Stimulated activated CD4-positive, alpha-beta T cell treated with anti-CD3 and anti-CD28 coated beads, TNF-alpha, amount 100 ng/mL, for 1 hour (primary cell): ENCODE results near the gene NRIP2.
A peak's percentile ranks its signal among the peaks of the same experiment; 100 is the strongest.

ENCODE experiments used
- DNase-seq, 3 donors: peaks; one replicate each; pipeline ENCODE4 v3.0.0-alpha.2; 2020; ENCODE audit warnings: low read depth in 3 of 3, low spot score in 1 of 3

The NRIP2 gene

DNA sequence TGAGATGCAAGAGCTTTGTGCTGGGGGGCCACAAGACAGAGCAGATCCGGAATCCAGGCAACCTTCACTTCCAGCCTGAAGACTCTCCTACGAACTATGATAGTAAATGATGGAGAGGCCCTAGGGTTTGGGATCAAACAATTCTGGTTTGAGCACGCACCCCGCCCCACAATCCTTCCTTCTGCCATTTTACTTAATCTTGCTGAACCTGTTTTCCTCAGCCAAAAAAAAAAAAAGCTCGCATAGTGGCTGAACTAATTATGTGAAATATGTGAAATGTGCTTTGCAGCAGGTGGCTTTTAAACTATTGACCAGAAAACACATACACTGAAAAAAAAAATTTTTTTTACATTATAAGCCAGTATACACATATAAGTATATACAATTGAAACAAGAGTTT lies 23.0 kb downstream of the NRIP2 start:
- DNase-seq: no peak

DNA sequence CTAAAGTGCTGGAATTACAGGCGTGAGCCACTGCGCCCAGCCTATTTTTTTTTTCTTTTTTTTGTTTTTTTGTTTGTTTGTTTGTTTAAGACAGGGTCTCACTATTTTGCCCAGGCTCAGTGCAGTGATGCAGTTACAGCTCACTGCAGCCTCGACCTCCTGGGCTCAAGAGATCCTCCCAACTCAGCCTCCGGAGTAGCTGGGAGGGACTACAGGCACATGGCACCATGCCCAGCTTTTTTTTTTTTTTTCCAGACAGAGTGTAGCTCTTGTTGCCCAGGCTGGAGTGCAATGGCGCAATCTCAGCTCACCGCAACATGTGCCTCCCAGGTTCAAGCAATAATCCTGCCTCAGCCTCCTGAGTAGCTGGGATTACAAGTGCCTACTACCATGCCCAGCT lies 28.1 kb downstream of the NRIP2 start:
- no peak for DNase-seq

- no peak for DNase-seq
These were observed 29.7 kb downstream of the NRIP2 start for GRCh38 chr12:2805143-2805520.

GRCh38 chr12:2804393-2805142 lies 30.3 kb downstream of the NRIP2 start:
- DNase-seq: no peak

- no peak for DNase-seq
These were observed 31.0 kb downstream of the NRIP2 start for GRCh38 chr12:2803635-2804392.

- no peak for DNase-seq
These were observed 33.6 kb downstream of the NRIP2 start for GRCh38 chr12:2801044-2801783.

DNA sequence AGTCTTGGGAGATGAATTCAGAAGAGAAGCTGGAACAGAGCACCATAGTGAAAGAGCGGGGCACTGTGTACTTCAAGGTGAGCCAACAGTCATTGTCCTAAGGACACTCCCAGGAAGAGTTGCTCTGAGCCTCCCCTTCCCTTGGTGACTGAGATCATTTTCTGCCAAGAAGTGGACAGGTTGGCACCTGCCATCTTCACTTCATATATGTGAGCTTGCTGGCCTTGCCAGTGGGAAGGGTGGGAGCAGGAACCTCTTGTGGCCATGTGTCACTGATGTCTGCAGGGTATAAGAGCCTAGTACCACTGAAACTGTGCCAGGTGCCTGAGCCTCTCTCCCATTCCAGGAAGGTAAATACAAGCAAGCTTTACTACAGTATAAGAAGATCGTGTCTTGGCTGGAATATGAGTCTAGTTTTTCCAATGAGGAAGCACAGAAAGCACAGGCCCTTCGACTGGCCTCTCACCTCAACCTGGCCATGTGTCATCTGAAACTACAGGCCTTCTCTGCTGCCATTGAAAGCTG lies 34.7 kb downstream of the NRIP2 start:
- no peak for DNase-seq

- DNase-seq: no peak
These were observed 37.0 kb downstream of the NRIP2 start for GRCh38 chr12:2797721-2798418.

GRCh38 chr12:2796187-2796666 lies 38.6 kb downstream of the NRIP2 start:
- no peak for DNase-seq

DNA sequence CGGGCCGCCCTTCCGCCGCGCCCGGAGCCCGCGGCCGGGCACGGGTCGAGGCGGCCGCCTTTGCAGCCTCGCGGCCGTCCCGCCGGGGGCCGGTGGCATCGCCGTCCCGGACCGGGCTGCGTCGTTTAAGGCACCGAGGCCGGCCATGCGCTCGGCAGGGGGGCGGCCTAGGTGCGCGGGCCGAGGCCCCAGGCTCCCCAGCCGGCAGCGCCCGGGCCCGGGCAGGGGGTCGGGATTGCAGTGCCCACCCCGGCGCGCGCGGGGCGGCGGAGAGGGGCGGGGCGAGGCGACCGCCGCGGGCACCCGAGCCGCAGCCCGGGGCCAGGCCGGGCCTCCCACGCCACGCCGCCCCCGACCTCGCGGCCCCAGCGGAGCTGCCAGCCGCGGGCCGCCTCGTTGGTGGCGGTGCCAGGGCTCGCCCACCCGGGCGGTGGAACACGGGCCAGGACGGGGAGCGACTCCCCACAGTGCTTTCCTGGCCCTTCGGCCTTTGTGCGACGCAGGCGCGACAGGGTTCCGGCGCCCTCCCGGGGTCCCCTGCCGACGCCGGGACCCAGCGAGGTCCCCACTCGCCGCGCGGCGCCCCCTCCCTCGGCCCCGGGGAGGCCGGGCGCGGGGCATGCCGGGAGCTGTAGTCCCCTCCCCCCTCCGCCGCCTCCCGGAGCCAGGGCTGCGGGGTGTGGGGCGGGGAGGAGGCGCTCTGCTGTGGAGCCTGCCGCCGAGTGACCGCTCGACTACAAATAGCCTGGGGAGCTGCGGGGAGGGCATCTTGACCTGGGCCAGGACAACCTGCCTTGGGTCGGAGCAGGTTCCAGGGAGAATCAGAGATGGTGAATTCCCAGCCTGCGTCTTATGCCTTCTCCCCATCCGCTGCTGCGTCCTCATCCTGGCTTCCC lies 39.3 kb downstream of the NRIP2 start:
- peak in 2 of 3 donors; percentile 49 to 64 for DNase-seq

DNA sequence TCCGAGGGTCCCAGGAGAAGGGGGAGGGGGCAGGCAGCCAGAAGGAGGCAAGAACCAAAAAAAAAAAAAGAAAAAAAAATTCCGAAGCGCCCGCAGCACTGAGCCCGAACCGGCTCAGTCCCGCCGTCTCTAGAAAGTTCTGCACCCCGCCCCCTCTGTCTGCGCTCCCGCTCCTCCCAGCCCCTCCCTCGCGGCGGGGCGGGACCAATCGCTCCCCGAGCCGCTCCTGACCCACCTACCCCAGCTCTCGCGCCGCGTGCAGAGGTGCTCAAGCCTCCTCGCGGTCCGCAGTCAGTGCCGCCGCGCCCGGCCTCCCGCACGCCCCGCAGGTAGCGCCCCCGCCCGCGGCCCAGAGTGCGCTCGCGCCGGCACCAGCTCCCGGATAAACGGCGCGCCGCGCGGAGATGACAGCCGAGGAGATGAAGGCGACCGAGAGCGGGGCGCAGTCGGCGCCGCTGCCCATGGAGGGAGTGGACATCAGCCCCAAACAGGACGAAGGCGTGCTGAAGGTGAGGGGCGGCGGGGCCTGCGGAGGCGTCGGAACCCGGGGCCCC lies 40.0 kb downstream of the NRIP2 start, which contains the start of gene FKBP4:
FKBP4 (plus strand) TSS at position 235 of the 554 bp plus-strand sequence; CDS start at position 405, 170 bp downstream.
- peak; percentile 68 to 87 (median 77) for DNase-seq

- peak in 1 of 3 donors; percentile 27 for DNase-seq
These were observed 40.6 kb downstream of the NRIP2 start for GRCh38 chr12:2794191-2794735.

DNA sequence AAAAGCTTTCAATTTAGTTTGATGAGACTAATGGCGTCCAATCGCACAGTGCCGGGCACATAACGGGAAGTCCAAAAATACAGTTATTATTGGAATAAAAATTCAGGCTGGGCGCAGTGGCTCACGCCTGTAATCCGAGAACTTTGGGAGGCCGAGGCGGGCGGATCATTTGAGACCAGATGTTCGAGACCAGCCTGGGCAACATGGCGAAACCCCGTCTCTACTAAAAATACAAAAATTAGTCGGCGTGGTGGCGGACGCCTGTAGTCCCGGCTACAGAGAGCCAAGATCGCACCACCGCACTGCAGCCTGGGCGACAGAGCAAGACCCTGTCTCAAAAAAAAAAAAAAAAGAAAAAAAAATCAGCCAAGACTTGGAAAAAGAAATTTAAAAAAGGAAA lies 41.3 kb downstream of the NRIP2 start:
- DNase-seq: no peak

DNA sequence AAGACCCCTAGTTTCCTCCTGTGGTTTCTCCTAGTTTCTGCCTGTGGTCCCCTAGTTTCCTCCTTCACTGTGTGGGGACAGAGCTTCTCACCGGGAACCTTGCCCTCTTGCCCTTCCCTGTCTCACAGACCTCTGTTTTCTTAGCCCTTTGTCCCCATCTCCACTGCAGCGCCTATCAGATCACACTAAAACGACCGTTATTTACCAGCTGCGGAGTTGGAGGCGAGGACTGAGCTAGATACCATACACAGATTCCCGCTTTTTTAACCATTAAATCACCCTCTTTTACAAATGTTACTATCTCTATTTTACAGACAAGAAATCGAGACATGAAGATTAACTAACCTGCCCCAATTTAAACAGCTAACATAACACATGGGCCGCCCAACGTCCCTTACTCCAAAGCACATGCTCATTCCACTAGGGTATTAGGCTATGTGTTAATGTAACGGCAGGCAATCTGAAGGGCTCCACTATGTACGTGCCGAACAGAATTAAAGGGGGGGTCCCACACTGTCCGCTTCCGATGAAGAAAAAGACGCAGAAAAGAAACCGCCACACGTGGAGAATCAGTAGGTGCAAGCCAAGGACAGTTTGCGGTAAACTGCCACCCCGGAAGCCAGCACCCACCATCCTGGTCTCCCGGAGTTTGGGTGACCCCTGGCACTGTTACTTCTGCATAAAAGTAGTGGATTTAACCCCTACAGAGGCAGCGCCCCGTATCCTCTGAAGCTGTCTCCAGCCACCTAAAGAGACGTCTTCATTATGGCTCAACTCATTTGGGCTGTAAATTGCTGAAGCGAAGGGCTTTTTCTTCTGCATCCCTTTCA lies 41.9 kb downstream of the NRIP2 start:
- no peak for DNase-seq

DNA sequence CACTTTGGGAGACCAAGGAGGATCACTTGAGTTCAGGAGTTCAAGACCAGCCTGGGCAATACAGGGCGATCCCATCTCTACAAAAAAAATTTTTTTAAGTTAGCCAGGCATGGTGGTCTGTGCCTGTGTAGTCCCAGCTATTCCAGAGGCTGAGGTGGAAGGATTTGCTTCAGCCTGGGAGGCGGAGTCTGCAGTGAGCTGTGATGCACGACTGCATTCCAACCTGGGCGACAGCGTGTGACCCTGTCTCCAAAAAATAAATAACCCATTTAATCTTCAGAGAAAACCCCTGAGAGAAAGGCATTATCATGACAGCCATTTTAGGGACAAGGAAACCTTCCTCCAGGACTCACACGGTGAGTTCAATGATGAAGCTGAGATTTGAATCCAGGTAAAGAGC lies 43.7 kb downstream of the NRIP2 start:
- no peak for DNase-seq

DNA sequence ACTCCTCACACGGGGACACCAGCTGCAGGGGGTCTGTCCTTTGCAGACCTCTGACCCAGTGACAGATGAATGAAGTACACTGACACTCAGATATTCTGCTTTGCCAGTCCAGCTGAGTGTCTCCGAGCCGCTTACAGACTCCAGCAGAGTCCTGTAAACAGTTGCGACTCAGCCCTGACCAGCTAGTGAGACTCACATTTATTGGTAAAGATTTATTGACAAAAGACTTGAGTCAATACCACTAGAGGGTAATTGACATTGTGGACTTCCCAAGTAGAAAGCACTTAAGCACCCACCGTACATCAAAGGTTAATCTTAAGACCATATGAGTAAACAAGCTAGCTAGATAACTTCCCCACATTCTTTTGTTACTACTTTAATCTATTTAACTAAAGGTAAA lies 49.8 kb downstream of the NRIP2 start:
- no peak for DNase-seq

DNA sequence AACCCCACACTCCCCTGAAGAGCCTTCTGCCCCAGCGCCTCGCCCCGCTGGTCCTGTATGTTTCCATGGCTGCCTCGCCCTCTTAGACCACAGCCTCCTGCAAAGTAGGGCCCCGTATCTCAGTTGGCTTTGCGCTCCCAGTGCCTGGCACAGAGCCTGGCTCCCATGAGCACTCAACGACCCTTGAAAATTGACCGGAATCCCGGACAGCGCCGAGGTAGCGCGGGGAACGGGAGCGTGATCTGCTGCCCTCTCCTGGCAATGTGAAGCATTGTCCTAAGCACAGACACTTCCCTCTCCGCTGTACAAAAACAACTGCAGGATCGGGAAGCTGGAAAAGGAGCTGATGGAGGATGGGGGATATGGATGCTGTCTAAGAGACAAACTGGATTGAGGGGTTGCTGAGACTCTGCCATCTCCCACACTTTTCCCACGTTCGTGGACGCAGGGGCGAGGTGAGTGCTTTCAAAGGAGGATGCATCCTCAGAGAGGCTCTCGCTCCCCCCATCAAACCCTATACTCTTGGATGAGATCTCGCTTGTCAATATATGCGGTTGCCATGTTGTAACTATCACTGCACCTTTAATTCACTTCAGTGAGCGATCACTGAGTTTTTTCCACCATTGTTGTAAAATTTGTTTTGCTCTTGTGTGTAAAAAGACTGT lies 50.8 kb downstream of the NRIP2 start:
- peak in 2 of 3 donors; percentile 12 to 32 for DNase-seq

- no peak for DNase-seq
These were observed 55.6 kb downstream of the NRIP2 start for GRCh38 chr12:2779281-2779680.
